SK-N-SH treated with all-trans-retinoic acid at 6 μM for 48 hours (cell line): ENCODE measurements around the gene CHST15.

ENCODE experiments used
- ATAC-seq: fragments of 200-7000 bp; cut with Tn5 transposase; 3 replicates; pipeline ENCODE4 v1.9.1; 2020; ENCODE audit warnings: mild to moderate bottlenecking, moderate library complexity
- ARNTL ChIP-seq: fragments of 450-650 bp; formaldehyde crosslinking; IDR thresholded peaks from 2 replicates; pipeline ENCODE4 v1.5.0; 2020; ENCODE audit warnings: low read depth, mild to moderate bottlenecking, moderate library complexity, borderline replicate concordance
- BACH2 ChIP-seq: fragments of 250-450 bp; sonication (Bioruptor Pico); IDR thresholded peaks from 2 replicates; pipeline ENCODE4 v1.9.0; 2021; ENCODE audit warnings: mild to moderate bottlenecking, borderline replicate concordance
- CREB5 ChIP-seq: fragments of 250-450 bp; sonication (Bioruptor Pico); IDR thresholded peaks from 2 replicates; pipeline ENCODE4 v1.5.1; 2020; ENCODE audit warnings: low read depth, mild to moderate bottlenecking, moderate library complexity
- CSDC2 ChIP-seq: fragments of 250-450 bp; sonication (Bioruptor Pico); IDR thresholded peaks from 2 replicates; pipeline ENCODE4 v1.5.0; 2020; ENCODE audit warnings: mild to moderate bottlenecking, moderate library complexity
- CSRNP3 ChIP-seq: fragments of 250-450 bp; sonication (Bioruptor Pico); IDR thresholded peaks from 2 replicates; pipeline ENCODE4 v1.5.1; 2021; ENCODE audit warnings: mild to moderate bottlenecking, moderate library complexity
- ESRRG ChIP-seq: fragments of 250-450 bp; sonication (Bioruptor Pico); IDR thresholded peaks from 2 replicates; pipeline ENCODE4 v1.6.1; 2021; ENCODE audit warnings: mild to moderate bottlenecking
- ISL1 ChIP-seq: fragments of 250-450 bp; sonication (Bioruptor Pico); IDR thresholded peaks from 2 replicates; pipeline ENCODE4 v2.1.2; 2022; ENCODE audit warnings: mild to moderate bottlenecking, moderate library complexity
- OSR1 ChIP-seq: fragments of 250-450 bp; sonication (Bioruptor Pico); IDR thresholded peaks from 2 replicates; pipeline ENCODE4 v1.8.0; 2022; ENCODE audit warnings: moderate library complexity, mild to moderate bottlenecking, inconsistent platforms
- PATZ1 ChIP-seq: fragments of 250-450 bp; sonication (Bioruptor Pico); IDR thresholded peaks from 2 replicates; pipeline ENCODE4 v1.8.0; 2020; ENCODE audit warnings: mild to moderate bottlenecking, moderate library complexity, borderline replicate concordance
- POU6F1 ChIP-seq: fragments of 250-450 bp; sonication (Bioruptor Pico); IDR thresholded peaks from 2 replicates; pipeline ENCODE4 v1.8.0; 2021; ENCODE audit warnings: low read depth, mild to moderate bottlenecking, moderate library complexity, borderline replicate concordance
- PPARA ChIP-seq: fragments of 250-450 bp; sonication (Bioruptor Pico); IDR thresholded peaks from 2 replicates; pipeline ENCODE4 v1.5.0; 2020; ENCODE audit warnings: mild to moderate bottlenecking, borderline replicate concordance
- RARB ChIP-seq: fragments of 250-450 bp; sonication (Bioruptor Pico); IDR thresholded peaks from 2 replicates; pipeline ENCODE4 v1.8.0; 2021; ENCODE audit warnings: mild to moderate bottlenecking, moderate library complexity
- SNAI2 ChIP-seq: fragments of 250-450 bp; sonication (Bioruptor Pico); IDR thresholded peaks from 2 replicates; pipeline ENCODE4 v1.5.0; 2020; ENCODE audit warnings: mild to moderate bottlenecking, moderate library complexity
- TCF4 ChIP-seq: fragments of 250-450 bp; sonication (Bioruptor Pico); IDR thresholded peaks from 2 replicates; pipeline ENCODE4 v1.8.0; 2021; ENCODE audit warnings: mild to moderate bottlenecking, moderate library complexity, borderline replicate concordance
- TSHZ2 ChIP-seq: fragments of 250-450 bp; sonication (Bioruptor Pico); IDR thresholded peaks from 2 replicates; pipeline ENCODE4 v1.5.0; 2020; ENCODE audit warnings: mild to moderate bottlenecking, moderate library complexity
- ZC3H10 ChIP-seq: fragments of 250-450 bp; sonication (Bioruptor Pico); IDR thresholded peaks from 2 replicates; pipeline ENCODE4 v1.5.1; 2021; ENCODE audit warnings: mild to moderate bottlenecking, moderate library complexity
- ZFP3 ChIP-seq: fragments of 250-450 bp; sonication (Bioruptor Pico); IDR thresholded peaks from 2 replicates; pipeline ENCODE4 v1.5.0; 2020; ENCODE audit warnings: mild to moderate bottlenecking, moderate library complexity
- ZFP30 ChIP-seq: fragments of 450-650 bp; formaldehyde crosslinking; IDR thresholded peaks from 2 replicates; pipeline ENCODE4 v1.5.0; 2022; ENCODE audit warnings: mild to moderate bottlenecking, moderate library complexity
- ZNF8 ChIP-seq: fragments of 450-650 bp; formaldehyde crosslinking; IDR thresholded peaks from 2 replicates; pipeline ENCODE4 v1.5.0; 2020; ENCODE audit warnings: mild to moderate bottlenecking, moderate library complexity

The CHST15 gene

GRCh38 chr10:124032087-124032935, 61.1 kb downstream of the CHST15 start:
- no peak for ATAC-seq
- TF ChIP-seq ISL1 (CRISPR knock-in tag) (no peak), ZFP30 (CRISPR knock-in tag) (no peak), SNAI2 (CRISPR knock-in tag) (no peak), ZFP3 (CRISPR knock-in tag) (no peak), OSR1 (no peak), CSRNP3 (CRISPR knock-in tag) (no peak), POU6F1 (CRISPR knock-in tag) (no peak), CSDC2 (CRISPR knock-in tag) (no peak)

- no peak for ATAC-seq
Measured at GRCh38 chr10:124030492-124031110, 62.8 kb downstream of the CHST15 start.

More at GRCh38 chr10:124030492-124031110, 62.8 kb downstream of the CHST15 start:
- TF ChIP-seq POU6F1 (CRISPR knock-in tag) = no peak
- TF ChIP-seq ESRRG (CRISPR knock-in tag) = no peak
- TF ChIP-seq TCF4 (CRISPR knock-in tag) = no peak
- no peak for TF ChIP-seq PATZ1
- TF ChIP-seq CSRNP3 (CRISPR knock-in tag) = no peak
- TF ChIP-seq ZNF8 (CRISPR knock-in tag) = no peak
- no peak for TF ChIP-seq TSHZ2 (CRISPR knock-in tag)
- TF ChIP-seq OSR1 = no peak
- TF ChIP-seq ZFP30 (CRISPR knock-in tag) = no peak
- no peak for TF ChIP-seq BACH2
- no peak for TF ChIP-seq SNAI2 (CRISPR knock-in tag)
- TF ChIP-seq CSDC2 (CRISPR knock-in tag) = no peak
- no peak for TF ChIP-seq ARNTL (CRISPR knock-in tag)
- TF ChIP-seq PPARA (CRISPR knock-in tag) = no peak
- no peak for TF ChIP-seq CREB5 (CRISPR knock-in tag)
- no peak for TF ChIP-seq RARB (CRISPR knock-in tag)
- no peak for TF ChIP-seq ZC3H10 (CRISPR knock-in tag)
